ENCODE results near the gene WNT5A.
"Not testable (repeated sequence)": the region's sequence is repeated elsewhere in the genome, so short reads cannot be mapped to it uniquely, and the experiment has no call there.

Gene WNT5A

GRCh38 chr3:55505102-55505501, 18.0 kb upstream of the WNT5A start:
- DNase-seq = not testable (repeated sequence)

- DNase-seq = no peak
These were observed 14.8 kb upstream of the WNT5A start for GRCh38 chr3:55501905-55502304.

- DNase-seq = no peak
These were observed 13.6 kb upstream of the WNT5A start for GRCh38 chr3:55500555-55501330.

GRCh38 chr3:55498520-55498919, 11.4 kb upstream of the WNT5A start:
- DNase-seq = no peak

GRCh38 chr3:55497250-55497649, 10.1 kb upstream of the WNT5A start:
- no peak for DNase-seq

GRCh38 chr3:55494976-55495375, 7.9 kb upstream of the WNT5A start:
- DNase-seq = no peak

- DNase-seq = no peak
These were observed 5.9 kb upstream of the WNT5A start for GRCh38 chr3:55492976-55493375.

- DNase-seq = peak; percentile 84
These were observed 4.2 kb upstream of the WNT5A start for GRCh38 chr3:55491296-55491816.

- DNase-seq = no peak
These were observed 3.3 kb upstream of the WNT5A start for GRCh38 chr3:55490276-55490913.

GRCh38 chr3:55489798-55490132, 2.7 kb upstream of the WNT5A start:
- no peak for DNase-seq

- DNase-seq = no peak
These were observed 1.4 kb upstream of the WNT5A start for GRCh38 chr3:55488398-55489055.

- DNase-seq = peak; percentile 30
These were observed 505 bp upstream of the WNT5A start for GRCh38 chr3:55487381-55488241.

GRCh38 chr3:55486101-55486856, 827 bp downstream of the WNT5A start:
- no peak for DNase-seq

GRCh38 chr3:55484801-55485791, 2.0 kb downstream of the WNT5A start:
- DNase-seq = peak; percentile 24

GRCh38 chr3:55484191-55484689, 2.9 kb downstream of the WNT5A start:
- DNase-seq = no peak

GRCh38 chr3:55483196-55484095, 3.7 kb downstream of the WNT5A start:
- no peak for DNase-seq

- DNase-seq = no peak
These were observed 4.5 kb downstream of the WNT5A start for GRCh38 chr3:55482496-55483195.

- DNase-seq = no peak
These were observed 5.2 kb downstream of the WNT5A start for GRCh38 chr3:55481744-55482495.
